NCI-H345 treated with DMSO at 0.1 percent for 48 hours (cell line): ENCODE results near the gene C17orf114.

Source experiments
- DNase-seq: peaks from one replicate; lab custom pipeline; 2025; ENCODE audit not compliant: unreplicated experiment; lab: John Stamatoyannopoulos, UW

The C17orf114 gene

GRCh38 chr17:4823373-4824089, 21.4 kb upstream of the C17orf114 start:
- no peak for DNase-seq

- no peak for DNase-seq
Measured at GRCh38 chr17:4822835-4823234, 20.7 kb upstream of the C17orf114 start.

DNA sequence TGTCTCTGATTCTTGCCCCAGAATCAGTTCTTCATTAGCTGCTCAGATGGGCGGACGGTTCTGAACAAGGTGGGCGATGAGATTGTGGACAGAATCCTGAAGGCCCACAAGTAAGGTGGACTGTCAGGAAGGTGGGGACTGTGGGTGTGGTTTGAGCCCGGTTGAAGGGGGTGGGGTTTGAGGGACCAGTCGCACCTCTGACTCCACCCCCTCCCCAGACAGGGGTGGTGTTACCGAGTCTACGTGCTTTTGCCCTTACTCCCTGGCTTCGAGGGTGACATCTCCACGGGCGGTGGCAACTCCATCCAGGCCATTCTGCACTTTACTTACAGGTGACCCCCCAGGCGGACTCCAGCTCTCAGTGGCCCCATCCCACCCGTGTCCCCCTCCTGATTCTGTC, 16.1 kb upstream of the C17orf114 start:
- DNase-seq, result no peak

- no peak for DNase-seq
Measured at GRCh38 chr17:4816826-4817225, 14.7 kb upstream of the C17orf114 start.

- no peak for DNase-seq
Measured at GRCh38 chr17:4815043-4815675, 13.0 kb upstream of the C17orf114 start.

- DNase-seq, result no peak
Measured at GRCh38 chr17:4812690-4813089, 10.6 kb upstream of the C17orf114 start.

GRCh38 chr17:4811471-4811870, 9.3 kb upstream of the C17orf114 start:
- no peak for DNase-seq

DNA sequence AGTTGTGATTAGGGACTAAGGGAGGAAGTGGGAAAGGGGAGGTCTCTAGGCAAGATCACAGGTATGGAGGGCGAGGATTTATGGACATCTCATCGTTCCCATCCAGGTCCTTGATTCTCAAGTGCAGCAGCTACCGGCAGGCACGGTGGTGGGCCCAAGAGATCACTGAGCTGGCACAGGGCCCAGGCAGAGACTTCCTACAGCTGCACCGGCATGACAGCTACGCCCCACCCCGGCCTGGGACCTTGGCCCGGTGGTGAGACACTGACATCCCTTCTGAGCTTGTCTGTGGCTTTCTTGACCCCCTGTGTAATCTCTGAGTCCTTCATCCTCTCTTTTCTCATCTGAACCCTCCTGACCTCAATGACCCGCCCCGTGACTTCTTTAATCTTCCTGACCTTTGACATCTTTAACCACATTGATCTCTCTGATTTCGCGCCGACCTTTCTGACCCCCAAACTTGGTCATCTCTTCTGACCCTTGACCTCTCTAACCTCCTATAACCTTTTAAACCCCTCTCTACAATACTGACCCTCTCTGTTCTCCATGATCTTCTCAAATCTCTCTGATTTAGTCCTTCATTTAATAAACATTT, 8.7 kb upstream of the C17orf114 start:
- DNase-seq, result no peak

DNA sequence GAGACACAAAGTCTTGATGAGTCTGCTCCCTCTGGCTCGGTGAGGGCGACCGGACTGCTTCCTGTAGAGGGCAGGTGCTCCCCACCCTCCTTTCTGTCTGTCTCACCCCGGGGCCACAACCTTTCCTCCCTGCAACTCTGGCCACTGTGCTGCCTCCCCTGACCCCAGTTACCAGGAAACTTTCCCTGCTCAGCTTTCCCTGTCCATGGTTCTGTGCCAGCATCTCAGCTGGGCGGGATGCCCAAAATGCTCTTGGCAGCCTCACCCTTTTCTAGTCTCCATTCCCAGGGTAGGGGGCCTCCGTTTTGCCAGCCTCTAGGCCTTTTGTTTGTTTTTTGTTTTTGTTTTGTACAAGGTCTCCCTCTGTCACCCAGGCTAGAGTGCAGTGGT, 6.2 kb upstream of the C17orf114 start:
- DNase-seq, result no peak

DNA sequence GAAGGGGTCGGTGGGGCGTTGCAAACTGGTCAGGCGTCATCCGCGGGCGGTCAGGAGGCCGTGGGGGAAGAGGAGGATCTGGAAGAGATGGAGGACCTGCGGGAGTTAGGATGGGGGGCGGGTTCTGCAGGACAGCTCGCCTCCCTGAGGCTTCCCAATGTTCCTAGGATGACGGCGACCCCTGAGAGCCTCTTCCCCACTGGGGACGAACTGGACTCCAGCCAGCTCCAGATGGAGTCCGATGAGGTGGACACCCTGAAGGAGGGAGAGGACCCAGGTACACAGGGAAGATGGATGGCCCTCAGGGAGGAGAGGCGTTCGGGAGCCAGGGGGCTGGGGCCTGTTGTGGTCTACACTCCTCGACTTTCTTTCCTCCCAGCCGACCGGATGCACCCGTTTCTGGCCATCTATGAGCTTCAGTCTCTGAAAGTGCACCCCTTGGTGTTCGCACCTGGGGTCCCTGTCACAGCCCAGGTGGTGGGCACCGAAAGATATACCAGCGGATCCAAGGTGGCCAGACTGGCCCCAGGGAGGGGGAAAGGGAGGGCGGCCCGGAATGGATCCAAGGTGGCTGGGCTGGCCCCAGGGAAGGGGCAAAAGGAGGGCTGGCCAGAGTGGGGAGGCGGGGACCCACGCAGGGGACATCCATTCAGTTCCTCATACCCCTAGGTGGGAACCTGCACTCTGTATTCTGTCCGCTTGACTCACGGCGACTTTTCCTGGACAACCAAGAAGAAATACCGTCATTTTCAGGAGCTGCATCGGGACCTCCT, 5.7 kb upstream of the C17orf114 start:
- DNase-seq, result no peak

- DNase-seq, result peak; percentile 30
Measured at GRCh38 chr17:4806777-4807604, 4.9 kb upstream of the C17orf114 start, which contains the start of gene PLD2. Gene PLD2 (plus strand): TSS chr17:4807152. CDS start chr17:4807773, 621 bp downstream.

GRCh38 chr17:4806456-4806776, 4.3 kb upstream of the C17orf114 start:
- no peak for DNase-seq

DNA sequence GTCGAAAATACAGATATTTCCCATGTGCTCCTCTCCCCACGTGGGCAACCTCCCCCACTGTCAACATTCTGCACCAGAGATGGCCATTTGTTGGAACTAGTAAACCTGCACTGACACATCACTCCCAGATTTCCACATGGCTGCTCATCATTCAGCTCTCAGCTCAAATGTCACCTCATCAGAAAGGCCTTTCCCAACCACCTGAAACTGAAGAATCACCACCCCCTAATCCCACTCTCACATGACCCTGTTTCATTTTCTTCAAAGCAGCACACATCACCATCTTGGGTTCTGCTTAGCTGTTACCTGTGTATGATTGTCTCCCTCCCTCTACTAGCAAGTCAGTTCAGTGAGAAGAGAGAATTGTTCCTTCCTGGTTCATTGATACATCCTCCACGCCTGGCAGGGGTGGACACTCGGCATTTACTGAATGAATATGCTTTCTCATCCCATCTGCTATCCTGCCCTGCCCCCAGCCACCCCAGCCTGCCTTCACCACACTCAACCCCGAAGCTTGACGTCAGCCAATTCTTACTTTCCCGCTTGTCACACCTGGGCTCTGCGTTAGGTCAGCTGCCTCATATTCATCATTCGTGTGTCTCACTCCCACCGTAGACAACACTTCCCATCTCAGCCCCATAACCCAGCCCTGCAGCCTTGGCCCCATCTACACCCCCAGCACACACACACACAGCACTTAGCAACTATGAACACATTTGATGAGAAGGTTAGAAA, 1.5 kb downstream of the C17orf114 start:
- no peak for DNase-seq

DNA sequence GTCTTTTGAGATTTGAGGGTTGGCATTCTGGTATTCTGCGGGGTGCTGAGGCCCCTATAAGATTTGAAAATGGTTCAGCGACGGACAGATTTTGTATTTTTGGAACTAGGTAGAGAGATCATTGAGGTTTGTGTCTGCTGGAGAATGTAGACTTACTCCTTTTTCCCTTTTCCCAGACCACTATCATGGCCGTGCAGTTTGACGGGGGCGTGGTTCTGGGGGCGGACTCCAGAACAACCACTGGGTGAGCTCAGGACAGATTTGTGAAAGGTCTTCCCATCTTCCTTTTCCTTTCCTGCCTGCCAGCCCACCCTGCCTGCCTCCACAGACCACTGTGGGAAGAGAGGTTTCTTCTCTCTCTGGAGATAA, 5.6 kb downstream of the C17orf114 start:
- no peak for DNase-seq

DNA sequence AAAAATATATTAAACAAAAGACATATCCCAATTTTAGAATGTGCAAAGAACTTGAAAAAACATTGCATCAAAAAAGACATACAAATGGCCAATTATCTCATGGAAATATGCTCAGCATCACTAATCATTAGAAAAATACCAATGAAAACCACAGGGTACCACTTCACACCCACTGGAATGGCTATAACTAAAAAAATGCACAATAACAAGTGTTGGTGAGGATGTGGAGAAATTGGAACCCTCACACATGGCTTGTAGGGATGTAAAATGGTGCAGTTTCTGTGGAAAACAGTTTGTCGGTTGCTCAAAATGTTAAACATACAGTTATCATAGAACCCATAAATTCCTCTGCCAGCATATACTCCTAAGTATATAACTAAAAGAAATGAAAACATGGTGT, 7.0 kb downstream of the C17orf114 start:
- DNase-seq, result no peak

DNA sequence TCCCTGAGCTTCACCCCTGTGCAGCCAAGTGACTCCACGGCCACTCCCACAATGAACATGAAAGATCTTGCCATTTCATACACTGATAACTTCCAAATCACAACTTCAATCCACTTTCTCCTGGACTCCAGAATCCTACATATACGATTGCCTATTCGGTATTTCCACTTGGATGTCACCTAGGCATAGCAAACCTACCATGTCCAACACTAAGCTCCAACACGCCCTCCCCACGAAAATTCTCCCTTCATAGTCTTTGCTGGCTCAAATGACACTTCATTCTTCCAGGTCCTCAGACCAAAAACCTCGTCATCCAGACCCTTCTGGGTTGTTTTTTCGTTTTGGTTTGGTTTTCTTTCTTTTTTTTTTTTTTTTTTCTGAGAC, 11.4 kb downstream of the C17orf114 start:
- DNase-seq, result no peak

DNA sequence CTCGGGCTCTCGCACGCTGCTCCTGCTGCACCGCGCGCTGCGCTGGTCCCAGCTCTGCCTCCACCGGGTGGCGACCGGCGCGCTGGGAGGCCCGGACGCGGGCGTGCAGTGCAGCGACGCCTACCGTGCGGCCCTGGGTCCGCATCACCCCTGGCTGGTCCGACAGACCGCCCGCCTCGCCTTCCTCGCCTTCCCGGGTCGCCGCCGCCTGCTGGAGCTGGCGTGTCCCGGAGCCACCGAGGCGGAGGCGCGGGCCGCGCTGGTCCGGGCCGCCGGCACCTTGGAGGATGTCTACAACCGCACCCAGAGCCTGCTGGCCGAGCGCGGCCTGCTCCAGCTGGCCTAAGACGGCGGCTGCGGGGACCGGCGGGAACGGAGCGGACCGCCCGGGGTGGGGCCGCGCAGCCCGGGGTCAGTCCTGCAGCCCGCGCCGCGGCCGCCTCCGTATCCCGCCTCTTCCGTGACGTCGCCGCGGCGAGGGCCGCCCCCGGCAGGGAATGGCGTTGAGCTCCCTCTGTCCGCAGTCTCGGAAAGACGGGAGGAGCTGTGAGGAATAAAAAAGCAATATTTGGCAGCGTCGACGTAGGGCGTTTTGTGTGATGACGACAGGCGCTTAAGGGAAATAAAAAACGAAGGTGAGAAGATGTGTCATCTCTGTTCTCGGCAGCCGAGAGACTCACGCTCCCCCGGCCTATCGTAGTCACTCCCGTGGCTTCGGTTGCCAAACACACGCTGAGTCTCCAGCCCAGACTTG, 12.0 kb downstream of the C17orf114 start:
- peak; percentile 21 for DNase-seq

- no peak for DNase-seq
Measured at GRCh38 chr17:4789701-4789950, 12.5 kb downstream of the C17orf114 start.

- no peak for DNase-seq
Measured at GRCh38 chr17:4788807-4789700, 13.1 kb downstream of the C17orf114 start, which contains the start of gene GLTPD2. Gene GLTPD2 (plus strand): TSS chr17:4788964. CDS start chr17:4789012, 48 bp downstream.
